ENCODE data around the gene CRYZL1. TPM values are rescaled to one million over a fixed set of nuclear protein-coding genes. Genes with fewer than 3 reads are reported as not detected.

The CRYZL1 gene
- total and polyA plus RNA-seq, 3 donors from 2014 or later = 40.6 to 75.7 (median 73.2) TPM

GRCh38 chr21:33588485-33589335 lies 52.8 kb downstream of the CRYZL1 start, which contains the start of gene DONSON:
TSS of gene DONSON (minus strand) at chr21:33588684. CDS start at chr21:33588641, 43 bp downstream.
- intact Hi-C loops (cut with DNase I; ENCODE audit: low total_unique reads) = no loop called here
- Histone ChIP-seq H3K4me1 (peaks cover 4% of the 10 kb centered on the region), H3K27me3 (no peaks in the 10 kb centered on the region), H3K9me3 (no peaks in the 10 kb centered on the region), H3K4me3 (peak within 1 kb of the TSS; percentile 63 to 82), H3K36me3 (ENCODE audit: low read depth, missing control alignments) (no peaks in the 10 kb centered on the region), H3K27ac (peak within 1 kb of the TSS; percentile 59 to 87)
- TF ChIP-seq POLR2A (IDR thresholded peaks at IDR 0.05) (no peak), CTCF (IDR thresholded peaks at IDR 0.05) (no peak)
- DNase-seq = peak; percentile 84
- WGBS, 2 donors = 0 to 1% methylated on average over 23 to 56 of the region's 78 CpGs

- DNase-seq = peak; percentile 48
- 1% methylated on average over 24 to 53 of the region's 57 CpGs for WGBS, 2 donors
- H3K27me3 ChIP-seq = no peaks in the 10 kb centered on the region
- H3K4me1 ChIP-seq = peaks cover 4% of the 10 kb centered on the region
- H3K4me3 ChIP-seq = peak overlapping the region; percentile 63 to 82
- H3K27ac ChIP-seq = peak overlapping the region; percentile 21 to 87
- intact Hi-C loops (cut with DNase I; ENCODE audit: low total_unique reads) = no loop called here
- no peaks in the 10 kb centered on the region for H3K36me3 ChIP-seq (ENCODE audit: low read depth, missing control alignments)
- no peaks in the 10 kb centered on the region for H3K9me3 ChIP-seq
- TF ChIP-seq CTCF (IDR thresholded peaks at IDR 0.05) (no peak), POLR2A (IDR thresholded peaks at IDR 0.05) (no peak)
Measured at GRCh38 chr21:33587792-33588484, 53.6 kb downstream of the CRYZL1 start.

- Histone ChIP-seq H3K27me3 (no peaks in the 10 kb centered on the region), H3K27ac (no peak overlapping the region), H3K36me3 (ENCODE audit: low read depth, missing control alignments) (no peaks in the 10 kb centered on the region), H3K4me3 (no peak overlapping the region), H3K4me1 (peaks cover 4% of the 10 kb centered on the region), H3K9me3 (no peaks in the 10 kb centered on the region)
- intact Hi-C loops (cut with DNase I; ENCODE audit: low total_unique reads) = no loop called here
- 65 to 70% methylated on average over 6 of the region's 6 CpGs for WGBS, 2 donors
- TF ChIP-seq POLR2A (IDR thresholded peaks at IDR 0.05) (no peak), CTCF (IDR thresholded peaks at IDR 0.05) (no peak)
- no peak for DNase-seq
Measured at GRCh38 chr21:33586927-33587326, 54.6 kb downstream of the CRYZL1 start.

- Histone ChIP-seq H3K4me1 (peaks cover 4% of the 10 kb centered on the region), H3K4me3 (no peak overlapping the region), H3K27me3 (no peaks in the 10 kb centered on the region), H3K27ac (no peak overlapping the region), H3K36me3 (ENCODE audit: low read depth, missing control alignments) (no peaks in the 10 kb centered on the region), H3K9me3 (no peaks in the 10 kb centered on the region)
- TF ChIP-seq POLR2A (IDR thresholded peaks at IDR 0.05) (no peak), CTCF (IDR thresholded peaks at IDR 0.05) (no peak)
- intact Hi-C loops (cut with DNase I; ENCODE audit: low total_unique reads) = no loop called here
- WGBS, 2 donors = 83 to 86% methylated on average over 3 of the region's 3 CpGs
- DNase-seq = no peak
Measured at GRCh38 chr21:33584455-33584854, 57.1 kb downstream of the CRYZL1 start.

Data from testis (tissue), 3 donors.